Middle frontal gyrus (tissue), 1 donor: Measurements from ENCODE around the gene NUCB1.
A peak's percentile ranks its signal among the peaks of the same experiment; 100 is the strongest.
"Not testable (repeated sequence)": the region's sequence is repeated elsewhere in the genome, so short reads cannot be mapped to it uniquely, and the experiment has no call there.

Experiments
- DNase-seq: peaks from one replicate; pipeline ENCODE4 v3.0.0-alpha.2; 2015; ENCODE audit warnings: low spot score; ENCODE audit errors: extremely low spot score

NUCB1 gene

GRCh38 chr19:48905664-48906063 lies 5.6 kb downstream of the NUCB1 start:
- no peak for DNase-seq

- no peak for DNase-seq
Measured at GRCh38 chr19:48906324-48906723, 6.2 kb downstream of the NUCB1 start.

- DNase-seq = no peak
Measured at GRCh38 chr19:48907671-48908070, 7.6 kb downstream of the NUCB1 start.

DNA sequence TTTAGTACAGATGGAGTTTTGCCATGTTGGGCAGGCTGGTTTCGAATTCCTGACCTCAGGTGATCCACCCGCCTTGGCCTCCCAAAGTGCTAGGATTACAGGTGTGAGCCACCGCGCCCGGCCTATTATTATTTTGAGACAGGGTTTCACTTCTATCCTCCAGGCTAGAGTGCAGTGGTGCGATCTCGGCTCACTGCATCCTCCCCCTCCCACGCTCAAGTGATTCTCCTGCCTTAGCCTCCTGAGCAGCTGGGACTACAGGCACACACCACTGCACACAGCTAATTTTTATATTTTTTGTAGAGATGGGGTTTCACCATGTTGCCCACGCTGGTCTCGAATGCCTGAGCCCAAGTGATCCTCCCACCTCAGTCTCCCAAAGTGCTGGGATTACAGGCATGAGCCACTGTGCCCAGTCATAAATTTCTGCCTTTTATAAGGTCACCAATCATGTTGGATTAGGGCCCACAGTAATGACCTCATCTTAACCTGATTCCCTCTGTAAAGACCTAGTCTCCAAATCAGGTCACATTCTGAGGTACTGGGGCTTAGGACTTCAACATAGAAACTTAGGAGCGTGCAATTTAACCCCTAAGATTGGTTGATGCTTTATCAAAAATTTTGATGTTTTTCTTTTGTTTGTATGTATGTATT lies 9.4 kb downstream of the NUCB1 start:
- DNase-seq = not testable (repeated sequence)

DNA sequence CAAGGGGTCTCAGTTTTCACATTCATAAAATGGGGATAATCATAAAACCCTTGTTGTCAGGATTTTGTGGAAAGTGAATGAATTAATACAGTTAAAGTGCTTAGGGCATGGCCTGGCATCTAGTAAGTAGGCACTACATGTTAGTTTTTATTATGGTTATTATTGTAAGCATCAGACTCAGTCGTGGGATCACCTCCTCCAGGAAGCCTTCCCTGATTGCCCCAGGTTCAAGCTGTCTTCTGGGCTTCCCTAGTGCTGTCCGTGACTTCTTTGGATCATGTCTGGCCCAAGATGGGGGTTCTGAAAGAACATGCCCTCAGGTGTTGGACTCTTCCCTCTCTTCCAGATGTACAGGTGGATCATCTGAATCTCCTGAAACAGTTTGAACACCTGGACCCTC lies 10.7 kb downstream of the NUCB1 start:
- no peak for DNase-seq

DNA sequence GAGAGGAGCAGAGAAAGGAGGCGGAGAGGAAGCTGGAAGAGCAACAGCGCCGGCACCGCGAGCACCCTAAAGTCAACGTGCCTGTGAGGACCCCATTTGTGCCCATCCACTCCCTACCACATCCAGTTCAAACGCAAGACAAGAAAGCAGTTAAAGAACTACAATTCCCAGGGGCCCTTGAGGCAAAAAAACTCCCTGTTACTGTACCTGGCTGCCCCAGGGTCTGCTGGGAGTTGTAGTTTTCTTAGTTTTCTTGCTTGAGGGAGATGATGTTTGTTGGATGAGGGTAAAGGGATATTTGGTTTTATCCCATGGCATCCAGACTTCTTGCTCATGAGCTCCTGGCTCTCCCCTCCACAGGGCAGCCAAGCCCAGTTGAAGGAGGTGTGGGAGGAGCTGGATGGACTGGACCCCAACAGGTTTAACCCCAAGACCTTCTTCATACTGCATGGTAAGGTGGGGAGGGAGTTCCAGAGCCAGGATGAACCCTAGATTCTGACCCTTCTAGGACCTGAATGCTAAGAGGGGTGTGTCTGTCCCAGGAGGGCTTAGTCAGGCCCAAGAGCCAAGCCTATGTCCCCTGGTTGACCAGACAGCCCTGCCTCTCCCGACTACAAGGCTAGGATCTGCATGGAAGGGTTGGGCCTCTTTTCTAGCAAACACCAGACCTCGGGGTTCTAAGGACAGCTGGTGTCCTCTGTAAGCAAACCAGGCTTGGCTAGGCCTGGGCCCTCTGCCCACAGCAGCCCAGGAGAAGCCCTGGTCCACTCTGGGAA lies 13.2 kb downstream of the NUCB1 start:
- no peak for DNase-seq

GRCh38 chr19:48914181-48914580 lies 14.1 kb downstream of the NUCB1 start:
- DNase-seq = no peak

DNA sequence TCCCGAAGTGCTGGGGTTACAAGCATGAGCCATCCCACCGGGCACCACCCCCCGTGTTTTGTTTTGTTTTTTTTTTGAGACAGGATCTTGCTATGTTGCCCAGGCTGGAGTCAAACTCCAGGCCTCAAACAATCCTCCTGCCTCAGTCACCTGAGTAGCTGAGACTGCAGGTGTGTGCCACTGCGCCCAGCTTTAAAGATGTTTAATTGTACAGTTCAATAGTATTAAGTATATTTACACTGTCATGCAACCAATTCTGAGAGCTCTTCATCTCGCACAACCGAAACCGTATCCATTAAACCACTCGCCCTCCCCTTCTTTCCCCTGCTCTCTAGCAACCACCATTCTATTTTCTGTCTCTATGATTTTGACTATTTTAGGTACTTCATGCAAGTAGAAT lies 15.6 kb downstream of the NUCB1 start:
- DNase-seq = no peak

DNA sequence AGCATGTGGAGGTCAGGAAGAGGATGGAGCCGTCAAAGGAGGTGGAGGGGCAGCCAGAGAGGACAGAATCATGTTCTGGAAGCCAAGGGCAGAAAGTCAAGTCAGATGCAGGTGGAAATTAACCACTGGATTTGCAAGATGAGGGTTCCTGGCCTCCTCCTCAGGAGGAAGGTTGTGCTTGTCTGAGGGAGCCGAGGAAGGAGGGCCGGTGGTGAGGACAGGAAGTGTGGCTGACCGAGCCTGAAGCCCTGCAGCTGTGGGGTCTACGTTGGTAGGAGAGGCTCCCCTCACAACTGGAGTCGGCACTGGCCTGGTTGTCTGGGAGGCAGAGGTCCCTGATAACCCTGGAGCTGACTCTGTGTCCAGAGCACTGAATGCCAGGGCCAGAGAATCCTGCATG lies 18.0 kb downstream of the NUCB1 start:
- no peak for DNase-seq

DNA sequence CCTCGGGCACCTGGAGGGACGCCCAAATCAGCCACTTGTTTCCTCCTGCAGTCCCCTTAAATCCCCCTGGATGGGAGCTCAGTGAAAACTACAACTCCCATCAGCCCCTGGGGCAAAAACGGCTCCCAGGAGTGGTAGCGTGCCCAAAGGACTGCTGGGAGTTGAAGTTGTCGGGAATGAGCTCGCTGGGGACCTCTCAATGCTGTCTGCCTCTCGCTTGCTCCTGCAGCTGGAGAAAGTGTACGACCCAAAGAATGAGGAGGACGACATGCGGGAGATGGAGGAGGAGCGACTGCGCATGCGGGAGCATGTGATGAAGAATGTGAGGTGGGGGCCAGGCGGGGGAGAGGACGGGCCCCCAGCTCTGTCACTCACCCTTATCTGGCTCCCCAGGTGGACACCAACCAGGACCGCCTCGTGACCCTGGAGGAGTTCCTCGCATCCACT lies 18.7 kb downstream of the NUCB1 start:
- no peak for DNase-seq

GRCh38 chr19:48919271-48919670 lies 19.2 kb downstream of the NUCB1 start:
- DNase-seq = not testable (repeated sequence)

DNA sequence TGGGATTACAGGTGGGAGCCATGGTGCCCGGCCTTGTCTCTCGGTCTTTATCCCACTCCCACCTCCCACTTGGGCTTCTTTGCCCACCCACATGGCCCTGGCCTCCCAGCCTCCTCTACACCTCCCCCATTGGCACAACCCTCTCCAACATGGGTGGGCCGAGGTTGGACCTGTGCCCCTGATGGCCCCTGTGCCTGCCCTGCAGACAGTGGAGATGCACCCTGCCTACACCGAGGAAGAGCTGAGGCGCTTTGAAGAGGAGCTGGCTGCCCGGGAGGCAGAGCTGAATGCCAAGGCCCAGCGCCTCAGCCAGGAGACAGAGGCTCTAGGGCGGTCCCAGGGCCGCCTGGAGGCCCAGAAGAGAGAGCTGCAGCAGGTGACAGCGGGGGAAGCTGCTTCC lies 20.8 kb downstream of the NUCB1 start:
- no peak for DNase-seq

- no peak for DNase-seq
Measured at GRCh38 chr19:48921721-48922500, 21.8 kb downstream of the NUCB1 start.

DNA sequence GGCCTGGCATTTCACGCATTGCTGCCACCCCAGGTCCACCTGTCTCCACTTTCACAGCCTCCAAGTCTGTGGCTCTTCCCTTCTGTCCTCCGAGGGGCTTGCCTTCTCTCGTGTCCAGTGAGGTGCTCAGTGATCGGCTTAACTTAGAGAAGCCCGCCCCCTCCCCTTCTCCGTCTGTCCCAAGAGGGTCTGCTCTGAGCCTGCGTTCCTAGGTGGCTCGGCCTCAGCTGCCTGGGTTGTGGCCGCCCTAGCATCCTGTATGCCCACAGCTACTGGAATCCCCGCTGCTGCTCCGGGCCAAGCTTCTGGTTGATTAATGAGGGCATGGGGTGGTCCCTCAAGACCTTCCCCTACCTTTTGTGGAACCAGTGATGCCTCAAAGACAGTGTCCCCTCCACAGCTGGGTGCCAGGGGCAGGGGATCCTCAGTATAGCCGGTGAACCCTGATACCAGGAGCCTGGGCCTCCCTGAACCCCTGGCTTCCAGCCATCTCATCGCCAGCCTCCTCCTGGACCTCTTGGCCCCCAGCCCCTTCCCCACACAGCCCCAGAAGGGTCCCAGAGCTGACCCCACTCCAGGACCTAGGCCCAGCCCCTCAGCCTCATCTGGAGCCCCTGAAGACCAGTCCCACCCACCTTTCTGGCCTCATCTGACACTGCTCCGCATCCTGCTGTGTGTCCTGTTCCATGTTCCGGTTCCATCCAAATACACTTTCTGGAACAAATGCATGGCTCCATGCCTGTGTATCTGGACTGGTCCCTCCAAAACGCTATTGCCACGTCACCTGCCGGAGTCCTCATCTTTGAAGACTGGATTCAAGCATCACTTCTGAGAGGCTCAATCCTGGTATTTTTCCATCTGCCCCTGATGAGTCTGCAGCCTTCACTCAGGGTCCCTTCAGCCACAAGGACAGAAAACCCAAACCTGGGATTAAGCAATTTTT lies 22.7 kb downstream of the NUCB1 start:
- DNase-seq = no peak

- DNase-seq = no peak
Measured at GRCh38 chr19:48925240-48925843, 25.2 kb downstream of the NUCB1 start.

DNA sequence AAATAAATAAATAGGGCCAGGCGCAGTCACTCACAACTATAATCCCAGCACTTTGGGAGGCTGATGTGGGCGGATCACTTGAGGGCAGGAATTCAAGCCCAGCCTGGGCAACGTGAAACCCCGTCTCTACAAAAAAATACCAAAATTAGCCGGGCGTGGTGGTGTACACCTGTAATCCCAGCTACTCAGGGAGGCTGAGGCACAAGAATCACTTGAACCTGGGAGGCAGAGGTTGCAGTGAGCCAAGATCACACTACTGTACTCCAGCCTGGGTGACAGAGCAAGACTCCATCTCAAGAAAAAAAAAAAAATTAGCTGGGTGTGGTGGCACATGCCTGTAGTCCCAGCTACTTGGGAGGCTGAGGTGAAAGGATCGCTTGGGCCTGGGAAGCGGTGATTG lies 25.8 kb downstream of the NUCB1 start:
- DNase-seq = not testable (repeated sequence)

GRCh38 chr19:48926909-48927308 lies 26.8 kb downstream of the NUCB1 start:
- DNase-seq = peak; percentile 74

DNA sequence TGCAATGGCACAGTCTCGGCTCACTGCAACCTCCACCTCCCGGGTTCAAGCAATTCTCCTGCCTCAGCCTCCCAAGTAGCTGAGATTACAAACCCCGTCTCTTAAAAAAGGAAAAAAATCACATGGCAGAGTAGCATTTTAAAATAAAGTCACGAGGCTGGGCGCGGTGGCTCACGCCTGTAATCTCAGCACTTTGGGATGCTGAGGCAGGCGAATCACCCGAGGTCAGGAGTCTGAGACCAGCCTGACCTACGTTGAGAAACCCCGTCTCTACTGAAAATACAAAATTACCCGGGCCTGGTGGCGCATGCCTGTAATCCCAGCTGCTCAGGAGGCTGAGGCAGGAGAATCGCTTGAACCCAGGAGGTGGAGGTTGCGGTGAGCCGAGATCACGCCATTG lies 27.6 kb downstream of the NUCB1 start:
- DNase-seq = not testable (repeated sequence)

DNA sequence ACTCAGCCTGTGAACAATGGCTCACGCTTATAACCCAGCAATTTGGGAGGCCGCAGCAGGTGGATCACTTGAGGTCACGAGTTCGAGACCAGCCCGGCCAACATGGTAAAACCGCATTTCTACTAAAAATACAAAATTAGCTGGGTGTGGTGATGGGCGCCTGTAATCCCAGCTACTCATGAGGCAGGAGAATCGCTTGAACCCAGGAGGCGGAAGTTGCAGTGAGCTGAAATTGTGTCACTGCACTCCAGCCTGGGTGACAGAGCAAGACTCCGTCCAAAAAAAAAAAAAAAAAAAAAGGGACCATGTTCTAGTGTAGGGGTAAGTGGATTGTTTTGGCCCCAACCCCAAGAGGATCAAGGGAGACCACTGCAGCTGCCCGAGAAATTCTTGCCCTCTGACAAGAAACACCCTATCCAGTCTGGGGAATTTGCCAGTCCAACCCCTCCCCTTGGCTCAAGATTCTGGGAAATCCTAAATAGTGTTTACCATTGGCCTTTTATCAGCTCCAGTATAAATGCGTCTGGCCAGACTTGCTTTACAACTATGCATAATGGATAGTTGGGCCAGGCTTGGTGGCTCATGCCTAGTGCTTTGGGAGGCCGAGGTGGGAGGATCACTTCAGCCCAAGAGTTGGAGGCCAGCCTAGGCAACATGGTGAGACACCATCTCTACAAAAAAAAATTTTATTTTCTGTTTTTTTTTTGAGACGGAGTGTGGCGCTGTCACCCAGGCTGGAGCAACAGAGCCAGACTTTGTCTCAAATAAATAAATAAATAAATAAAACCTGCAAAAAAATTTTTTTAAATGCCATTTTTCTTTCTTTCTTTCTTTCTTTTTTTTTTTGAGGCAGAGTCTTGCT lies 28.3 kb downstream of the NUCB1 start:
- no peak for DNase-seq
